Activated CD8-positive, alpha-beta memory T cell treated with anti-CD3 and anti-CD28 coated beads, Interleukin-2, amount 50 U/mL, for 24 hours (primary cell): ENCODE data around the gene CSGALNACT2.

Experiments used
- DNase-seq: peaks from one replicate; pipeline ENCODE4 v3.0.0-alpha.2; 2020; ENCODE audit errors: extremely low read depth

Gene CSGALNACT2

GRCh38 chr10:43124574-43125273 is 13.5 kb upstream of the CSGALNACT2 start:
- no peak for DNase-seq

DNA sequence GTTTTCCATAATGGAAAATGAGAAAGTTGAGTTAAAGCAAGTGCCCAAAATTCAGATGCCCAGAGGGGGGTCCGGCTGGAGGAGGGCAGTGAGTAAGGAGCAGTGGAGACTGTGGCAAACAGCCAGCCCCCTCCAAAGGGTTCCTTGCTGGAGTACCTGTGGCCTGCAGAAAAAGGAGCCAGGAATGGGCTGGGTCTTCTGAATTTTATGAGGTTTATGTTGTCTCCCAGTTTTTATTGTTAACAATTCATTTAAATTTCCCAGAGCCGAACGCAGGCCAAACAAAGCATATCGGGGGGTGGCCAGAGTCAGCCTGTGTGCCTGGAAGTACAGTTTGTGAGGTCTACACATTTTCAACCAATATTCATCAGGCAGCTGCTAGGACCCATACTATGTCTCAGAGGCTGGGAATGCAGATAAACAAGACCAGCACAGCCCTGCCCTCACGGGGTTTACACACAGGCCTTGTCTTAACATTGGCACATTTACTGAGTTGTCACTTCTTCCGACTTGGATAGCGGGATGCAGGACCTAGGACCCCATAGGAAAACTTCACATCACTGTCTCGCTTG is 12.9 kb upstream of the CSGALNACT2 start:
- DNase-seq, result no peak

DNA sequence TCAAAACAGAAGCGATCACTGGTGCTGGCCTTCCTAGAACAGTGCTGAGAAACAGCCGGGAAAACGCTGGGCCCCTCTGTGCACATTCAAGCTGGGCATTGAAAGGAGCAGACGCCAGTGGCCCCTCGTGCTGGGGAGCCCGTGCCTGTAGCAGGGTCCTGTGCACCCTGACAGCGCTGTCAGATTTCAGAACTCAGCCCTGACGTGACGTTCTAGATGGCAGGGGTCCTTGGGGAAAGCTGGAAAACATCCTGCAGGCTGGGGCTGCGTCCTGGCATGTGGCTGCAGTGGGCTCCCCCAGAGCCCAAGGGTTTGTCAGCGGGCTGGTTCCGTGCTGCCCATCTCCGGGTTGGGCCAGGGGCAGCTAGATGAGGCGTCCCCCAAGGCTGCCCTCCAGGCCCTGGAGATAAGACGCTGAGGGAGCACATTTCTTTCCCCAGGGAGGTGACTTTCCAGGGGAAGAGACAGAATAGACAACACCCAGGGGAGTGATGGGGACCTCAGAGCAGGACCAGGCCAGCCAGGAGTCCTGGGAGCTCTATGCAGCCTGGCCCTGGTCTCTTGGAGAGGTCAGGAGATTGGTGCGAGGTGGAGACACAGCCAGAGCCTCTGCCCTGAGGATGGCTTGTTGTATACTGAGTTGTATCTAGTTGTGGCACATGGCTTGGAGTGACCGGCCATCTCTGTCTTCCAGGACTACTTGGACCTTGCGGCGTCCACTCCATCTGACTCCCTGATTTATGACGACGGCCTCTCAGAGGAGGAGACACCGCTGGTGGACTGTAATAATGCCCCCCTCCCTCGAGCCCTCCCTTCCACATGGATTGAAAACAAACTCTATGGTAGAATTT is 12.1 kb upstream of the CSGALNACT2 start:
- no peak for DNase-seq

GRCh38 chr10:43126759-43127424 is 11.4 kb upstream of the CSGALNACT2 start:
- DNase-seq, result no peak

GRCh38 chr10:43127442-43127841 is 10.8 kb upstream of the CSGALNACT2 start:
- DNase-seq, result no peak

DNA sequence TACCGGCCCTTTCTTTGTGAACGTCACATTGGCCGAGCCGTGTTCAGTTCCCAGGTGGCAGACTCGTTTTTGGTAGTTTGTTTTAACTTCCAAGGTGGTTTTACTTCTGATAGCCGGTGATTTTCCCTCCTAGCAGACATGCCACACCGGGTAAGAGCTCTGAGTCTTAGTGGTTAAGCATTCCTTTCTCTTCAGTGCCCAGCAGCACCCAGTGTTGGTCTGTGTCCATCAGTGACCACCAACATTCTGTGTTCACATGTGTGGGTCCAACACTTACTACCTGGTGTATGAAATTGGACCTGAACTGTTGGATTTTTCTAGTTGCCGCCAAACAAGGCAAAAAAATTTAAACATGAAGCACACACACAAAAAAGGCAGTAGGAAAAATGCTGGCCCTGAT is 9.9 kb upstream of the CSGALNACT2 start:
- DNase-seq, result no peak

DNA sequence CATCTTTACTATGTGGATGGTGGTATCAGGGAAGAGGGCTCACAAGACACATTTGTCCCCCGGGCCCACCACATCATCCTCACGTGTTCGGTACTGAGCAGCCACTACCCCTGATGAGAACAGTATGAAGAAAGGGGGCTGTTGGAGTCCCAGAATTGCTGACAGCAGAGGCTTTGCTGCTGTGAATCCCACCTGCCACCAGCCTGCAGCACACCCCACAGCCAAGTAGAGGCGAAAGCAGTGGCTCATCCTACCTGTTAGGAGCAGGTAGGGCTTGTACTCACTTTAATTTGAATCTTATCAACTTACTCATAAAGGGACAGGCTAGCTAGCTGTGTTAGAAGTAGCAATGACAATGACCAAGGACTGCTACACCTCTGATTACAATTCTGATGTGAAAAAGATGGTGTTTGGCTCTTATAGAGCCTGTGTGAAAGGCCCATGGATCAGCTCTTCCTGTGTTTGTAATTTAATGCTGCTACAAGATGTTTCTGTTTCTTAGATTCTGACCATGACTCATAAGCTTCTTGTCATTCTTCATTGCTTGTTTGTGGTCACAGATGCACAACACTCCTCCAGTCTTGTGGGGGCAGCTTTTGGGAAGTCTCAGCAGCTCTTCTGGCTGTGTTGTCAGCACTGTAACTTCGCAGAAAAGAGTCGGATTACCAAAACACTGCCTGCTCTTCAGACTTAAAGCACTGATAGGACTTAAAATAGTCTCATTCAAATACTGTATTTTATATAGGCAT is 9.1 kb upstream of the CSGALNACT2 start:
- DNase-seq, result no peak

GRCh38 chr10:43130770-43131171 is 7.5 kb upstream of the CSGALNACT2 start:
- DNase-seq, result no peak

DNA sequence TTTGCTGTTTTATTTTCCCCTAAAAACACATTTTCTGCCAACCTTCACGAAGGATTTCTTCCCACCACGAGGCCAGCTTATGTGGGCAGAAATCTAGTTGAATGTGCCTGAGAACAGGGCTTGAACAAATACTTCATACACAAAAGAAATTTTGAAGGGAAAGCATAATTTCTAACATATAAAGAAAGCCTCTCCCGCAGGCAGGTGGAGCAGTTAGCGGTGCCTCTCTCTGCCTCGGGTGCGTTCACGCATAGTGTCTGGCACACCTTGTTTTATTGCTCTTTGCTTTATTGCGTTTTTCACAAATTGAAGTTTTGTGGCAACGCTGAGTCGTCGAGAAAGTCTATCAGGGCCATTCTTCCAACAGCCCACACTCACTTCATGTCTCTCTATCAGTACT is 7.0 kb upstream of the CSGALNACT2 start:
- DNase-seq, result no peak

DNA sequence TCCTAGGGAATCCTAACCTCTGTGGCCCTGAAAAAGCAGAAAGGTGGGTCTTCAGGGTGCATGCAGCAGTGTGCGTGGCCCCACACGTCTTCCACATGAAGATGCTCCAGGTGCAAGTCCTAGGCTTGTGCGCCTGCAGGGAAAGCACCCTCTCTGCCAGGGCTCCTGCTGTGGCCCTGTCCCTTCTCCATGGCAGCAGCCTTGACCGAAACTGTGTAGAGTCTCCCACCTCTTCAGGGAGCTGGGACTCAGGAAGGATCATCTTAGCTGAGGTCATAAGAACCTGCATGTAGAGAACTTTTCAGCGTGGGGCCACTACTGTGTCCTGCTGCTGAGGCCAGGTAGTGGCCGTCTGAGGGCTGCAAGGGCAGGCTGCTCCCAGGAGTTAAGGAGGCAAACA is 6.3 kb upstream of the CSGALNACT2 start:
- DNase-seq, result no peak

DNA sequence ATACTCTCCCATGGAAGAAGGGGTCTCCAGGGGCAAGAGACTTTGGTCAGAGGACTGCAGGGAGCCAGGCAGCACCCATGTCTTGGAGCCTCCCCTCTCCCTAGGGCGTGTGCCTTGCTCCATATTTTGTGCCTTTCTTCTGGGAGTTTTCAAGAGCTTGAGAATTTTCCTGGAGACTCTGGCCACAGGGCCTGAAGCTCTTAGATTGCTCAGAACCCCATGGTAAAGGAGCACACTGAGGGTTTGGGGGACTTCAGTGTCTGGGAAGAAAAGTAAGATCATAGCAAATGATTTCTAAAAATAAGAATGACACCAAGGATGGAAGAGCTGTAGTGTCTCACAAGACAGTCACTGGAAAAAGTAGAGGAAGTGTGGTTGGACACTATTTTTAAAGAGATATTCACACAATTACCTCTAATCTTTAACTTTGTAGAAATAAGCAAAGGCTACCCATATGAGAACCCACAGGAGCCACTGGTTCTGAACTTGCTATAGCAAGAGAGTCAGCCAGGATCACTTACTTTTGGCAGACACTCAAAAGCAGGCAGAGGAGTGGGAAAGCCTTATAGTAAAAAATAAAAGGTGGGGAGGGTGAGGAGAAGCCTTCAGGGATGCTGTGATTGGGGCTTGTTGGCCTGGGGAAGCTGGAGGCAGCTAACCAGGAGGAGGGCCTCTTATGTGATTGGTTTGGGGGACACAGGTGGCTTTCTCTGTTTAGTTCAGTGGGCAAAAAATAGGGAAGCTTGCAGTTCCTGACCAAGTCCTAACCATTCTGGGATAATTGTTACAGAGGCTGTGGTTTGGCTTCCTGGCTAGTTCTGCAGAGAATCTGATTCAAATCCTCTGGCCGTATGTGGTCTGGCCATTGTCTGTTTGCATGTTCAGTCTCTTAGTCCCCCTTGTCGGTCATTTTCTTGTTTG is 5.1 kb upstream of the CSGALNACT2 start:
- no peak for DNase-seq

- DNase-seq, result no peak
These were observed 3.9 kb upstream of the CSGALNACT2 start for GRCh38 chr10:43134126-43134905.

GRCh38 chr10:43135064-43135463 is 3.2 kb upstream of the CSGALNACT2 start:
- DNase-seq, result no peak

DNA sequence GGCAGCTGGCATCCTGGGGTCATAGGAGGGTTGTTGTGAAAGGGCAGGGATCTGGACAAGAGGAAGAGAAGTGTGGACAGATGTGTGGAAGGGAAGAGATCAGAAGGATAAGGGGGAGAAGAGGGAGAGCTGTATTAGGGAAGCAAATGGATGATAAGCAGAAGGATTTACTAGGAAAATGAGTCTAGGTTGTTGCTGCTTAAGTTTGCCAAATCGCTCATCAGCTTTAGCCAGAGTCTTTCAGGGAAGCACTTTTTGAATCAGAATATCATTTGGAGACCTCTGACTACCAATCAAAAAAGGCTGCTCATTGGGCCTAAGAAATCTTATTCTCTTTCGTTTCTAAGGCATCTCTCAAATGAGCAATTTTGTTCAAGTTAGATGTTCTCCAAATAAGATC is 2.6 kb upstream of the CSGALNACT2 start:
- no peak for DNase-seq

DNA sequence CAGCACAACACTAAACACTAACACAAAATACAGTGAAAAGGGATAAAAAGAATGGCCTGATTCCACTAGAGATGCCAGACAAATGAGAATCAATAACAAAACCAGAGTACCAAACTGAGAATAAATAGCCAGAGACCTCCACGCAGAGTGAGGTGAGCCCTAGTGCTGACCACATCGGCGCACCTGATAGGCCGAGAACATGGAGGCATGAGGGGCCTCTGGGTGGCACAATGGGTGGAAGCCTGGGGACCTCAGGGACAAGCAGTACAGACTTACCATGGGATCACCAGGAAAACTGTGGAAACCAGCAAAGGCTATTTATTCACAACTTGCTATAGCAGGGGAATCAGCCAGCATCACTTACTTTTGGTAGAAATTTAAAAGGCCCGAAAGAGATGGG is 1.8 kb upstream of the CSGALNACT2 start:
- DNase-seq, result no peak

DNA sequence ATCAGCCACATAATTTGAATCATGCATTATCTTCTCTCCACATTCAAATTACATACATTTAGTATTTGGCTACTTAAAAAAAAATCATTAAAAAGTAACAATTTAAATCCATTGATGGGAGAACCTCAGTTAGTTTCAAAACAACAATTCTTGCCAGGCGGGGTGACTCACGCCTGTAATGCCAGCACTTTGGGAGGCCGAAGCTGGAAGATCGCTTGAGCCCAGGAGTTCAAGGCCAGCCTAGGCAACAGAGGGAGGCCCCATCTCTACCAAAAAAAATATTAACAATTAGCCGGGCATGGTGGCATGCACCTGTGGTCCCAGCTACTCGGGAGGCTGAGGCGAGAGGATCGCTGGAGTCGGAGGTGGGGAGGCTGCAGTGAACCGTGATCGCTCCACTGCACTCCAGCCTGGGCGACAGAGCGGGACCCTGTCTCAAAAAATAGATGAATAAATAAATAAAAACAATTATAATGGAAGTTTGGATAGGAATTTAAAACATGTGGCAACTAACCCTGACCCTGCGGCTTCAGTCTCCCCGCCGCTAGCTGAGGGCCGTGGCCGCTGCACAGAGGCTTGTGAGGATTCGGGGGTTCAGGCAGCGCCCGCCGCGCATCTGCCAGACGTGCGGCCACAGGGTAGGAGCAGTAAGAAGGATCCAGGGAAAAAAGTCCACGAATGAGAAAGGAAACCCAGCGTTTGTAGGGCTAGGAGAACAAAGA is 1.1 kb upstream of the CSGALNACT2 start:
- no peak for DNase-seq

DNA sequence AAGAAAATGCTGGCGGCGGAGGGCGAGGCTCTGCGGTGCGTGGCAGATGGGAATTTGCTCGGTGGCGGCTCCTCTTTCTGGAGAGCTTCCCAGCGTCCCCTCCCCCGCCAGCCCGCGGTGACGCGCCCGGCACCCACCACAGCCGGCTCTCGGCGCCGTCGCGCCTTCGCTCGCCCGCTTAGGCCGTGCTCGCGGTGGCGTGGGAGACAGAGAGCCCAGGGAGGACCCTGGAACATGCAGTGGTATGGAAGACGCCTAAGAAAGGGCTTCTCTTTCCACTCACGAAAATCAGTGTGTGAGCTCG is 576 bp upstream of the CSGALNACT2 start:
- no peak for DNase-seq

GRCh38 chr10:43138757-43139241 is 554 bp downstream of the CSGALNACT2 start:
- no peak for DNase-seq

GRCh38 chr10:43141421-43141820 is 3.2 kb downstream of the CSGALNACT2 start:
- DNase-seq, result no peak
